Stomach smooth muscle (tissue), 2 donors: ENCODE results near the gene NKX3-2.

Experiments
- H3K27ac ChIP-seq: one replicate; pipeline ENCODE4 v1.7.0; 2013; ENCODE audit warnings: mild to moderate bottlenecking, low read length, inconsistent platforms
- H3K27me3 ChIP-seq, 2 donors: one replicate each; pipeline ENCODE4 v1.7.0; 2013; ENCODE audit warnings: low read length in 2 of 2; ENCODE audit not compliant: insufficient read depth in 2 of 2, control insufficient read depth in 1 of 2
- H3K36me3 ChIP-seq, 2 donors: one replicate each; pipeline ENCODE4 v1.7.0; 2013; ENCODE audit warnings: low read length in 2 of 2; ENCODE audit not compliant: control insufficient read depth in 2 of 2, insufficient read depth in 2 of 2
- H3K4me1 ChIP-seq: one replicate; pipeline ENCODE4 v1.7.0; 2013; ENCODE audit warnings: low read length; ENCODE audit not compliant: control insufficient read depth, insufficient read depth
- H3K4me3 ChIP-seq, 2 donors: one replicate each; pipeline ENCODE4 v1.7.0; 2013; ENCODE audit warnings: low read length in 2 of 2
- H3K9ac ChIP-seq, 2 donors: one replicate each; pipeline ENCODE4 v1.7.0; 2013; ENCODE audit warnings: low read length in 2 of 2, mild to moderate bottlenecking in 1 of 2
- H3K9me3 ChIP-seq, 2 donors: one replicate each; pipeline ENCODE4 v1.7.0; 2013; ENCODE audit warnings: low read length in 2 of 2; ENCODE audit not compliant: control insufficient read depth in 2 of 2
- donor health status: healthy.
- donor health status: Pancreatic carcinoma.

Gene NKX3-2

GRCh38 chr4:13523591-13524503 lies 20.5 kb downstream of the NKX3-2 start:
- H3K27me3 ChIP-seq = peaks cover 0 to 43% of the 10 kb centered on the region in 2 donors
- H3K4me3 ChIP-seq = no peak overlapping the region
- peaks cover 0 to 7% of the 10 kb centered on the region in 2 donors for H3K36me3 ChIP-seq
- H3K27ac ChIP-seq = no peak overlapping the region
- peaks cover 4 to 8% of the 10 kb centered on the region in 2 donors for H3K9me3 ChIP-seq
- H3K9ac ChIP-seq = no peak overlapping the region
- H3K4me1 ChIP-seq = peaks cover 7% of the 10 kb centered on the region

GRCh38 chr4:13523105-13523477 lies 21.2 kb downstream of the NKX3-2 start:
- H3K4me1 ChIP-seq = peaks cover 2% of the 10 kb centered on the region
- no peak overlapping the region for H3K9ac ChIP-seq
- peaks cover 0 to 7% of the 10 kb centered on the region in 2 donors for H3K36me3 ChIP-seq
- peaks cover 4 to 8% of the 10 kb centered on the region in 2 donors for H3K9me3 ChIP-seq
- H3K4me3 ChIP-seq = no peak overlapping the region
- no peak overlapping the region for H3K27ac ChIP-seq
- peaks cover 0 to 39% of the 10 kb centered on the region in 2 donors for H3K27me3 ChIP-seq

DNA sequence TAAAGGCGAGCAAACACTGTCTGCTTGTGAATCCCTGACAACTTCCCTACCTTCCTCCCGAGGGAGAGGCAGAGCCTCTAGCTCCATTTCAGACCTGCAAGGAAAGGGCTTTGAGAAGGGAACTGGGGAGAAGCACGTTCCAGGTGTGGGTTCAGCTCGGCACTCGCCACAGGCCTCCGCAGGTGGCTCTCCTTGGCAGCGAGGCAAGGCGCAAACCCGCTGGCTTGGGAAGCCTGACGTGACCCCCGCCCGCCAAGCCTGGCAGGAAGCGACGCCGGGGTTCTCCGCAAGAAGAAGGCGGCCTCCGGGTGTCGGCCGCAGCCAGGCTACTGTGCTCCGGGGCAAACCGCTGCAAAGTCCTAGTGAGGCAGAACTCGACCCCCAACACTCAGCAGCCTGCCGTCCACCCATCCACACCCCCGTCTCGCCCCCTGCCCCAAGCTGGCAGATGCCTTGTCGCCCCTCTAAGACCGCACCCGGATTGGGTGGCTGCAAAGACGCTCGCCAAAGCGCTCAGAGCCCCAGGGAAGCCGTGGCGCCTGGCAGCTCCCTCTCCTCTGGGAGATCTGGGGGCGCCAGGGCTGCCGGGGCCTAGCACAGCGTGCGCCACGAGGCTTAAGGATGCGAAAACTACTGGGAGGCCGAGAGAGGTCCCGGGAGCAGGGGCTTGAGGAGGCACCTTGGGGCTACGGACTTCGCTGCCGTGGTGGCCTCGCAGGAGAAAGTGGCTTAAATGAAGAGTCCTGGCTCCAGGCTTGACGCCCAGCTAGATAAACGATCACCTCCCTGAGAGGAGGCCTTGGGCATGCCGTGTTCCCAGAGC lies 21.8 kb downstream of the NKX3-2 start:
- Histone ChIP-seq H3K9me3 (peaks cover 4 to 8% of the 10 kb centered on the region in 2 donors), H3K27ac (no peak overlapping the region), H3K27me3 (peaks cover 0 to 38% of the 10 kb centered on the region in 2 donors), H3K9ac (no peak overlapping the region), H3K4me3 (no peak overlapping the region), H3K36me3 (peaks cover 0 to 7% of the 10 kb centered on the region in 2 donors), H3K4me1 (peaks cover under 1% of the 10 kb centered on the region)

- peaks cover 0 to 31% of the 10 kb centered on the region in 2 donors for H3K27me3 ChIP-seq
- H3K36me3 ChIP-seq = peaks cover 0 to 7% of the 10 kb centered on the region in 2 donors
Observed at GRCh38 chr4:13521047-13521446, 23.3 kb downstream of the NKX3-2 start.

GRCh38 chr4:13516315-13516860 lies 27.9 kb downstream of the NKX3-2 start:
- Histone ChIP-seq H3K9me3 (no peaks in the 10 kb centered on the region), H3K4me3 (no peak overlapping the region), H3K36me3 (no peaks in the 10 kb centered on the region), H3K27ac (no peak overlapping the region), H3K9ac (no peak overlapping the region), H3K4me1 (no peaks in the 10 kb centered on the region), H3K27me3 (peaks cover 0 to 3% of the 10 kb centered on the region in 2 donors)

More at GRCh38 chr4:13521047-13521446, 23.3 kb downstream of the NKX3-2 start:
- Histone ChIP-seq H3K27ac (no peak overlapping the region), H3K4me1 (no peaks in the 10 kb centered on the region), H3K9me3 (peaks cover 4 to 8% of the 10 kb centered on the region in 2 donors), H3K9ac (no peak overlapping the region), H3K4me3 (no peak overlapping the region)

DNA sequence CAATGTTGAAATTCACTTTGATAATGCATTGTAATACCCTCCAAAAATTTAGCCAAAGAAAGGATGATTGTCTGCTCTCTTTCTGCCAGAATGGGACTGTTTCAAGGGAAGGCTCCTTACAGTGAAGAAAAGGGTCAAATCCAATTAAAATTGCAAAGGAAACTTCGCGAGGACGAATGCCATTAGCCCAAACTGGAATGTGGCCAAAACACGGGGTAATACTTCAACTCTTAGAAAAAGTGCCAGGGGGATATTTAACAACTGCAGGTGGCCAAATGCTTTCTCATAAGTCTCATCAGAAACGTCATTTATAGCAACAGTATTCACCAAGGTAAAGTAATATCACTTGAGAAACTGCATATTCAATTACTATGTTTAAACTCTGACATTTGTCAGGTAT lies 29.0 kb downstream of the NKX3-2 start:
- H3K9me3 ChIP-seq = no peaks in the 10 kb centered on the region
- no peaks in the 10 kb centered on the region for H3K36me3 ChIP-seq
- H3K27me3 ChIP-seq = no peaks in the 10 kb centered on the region

DNA sequence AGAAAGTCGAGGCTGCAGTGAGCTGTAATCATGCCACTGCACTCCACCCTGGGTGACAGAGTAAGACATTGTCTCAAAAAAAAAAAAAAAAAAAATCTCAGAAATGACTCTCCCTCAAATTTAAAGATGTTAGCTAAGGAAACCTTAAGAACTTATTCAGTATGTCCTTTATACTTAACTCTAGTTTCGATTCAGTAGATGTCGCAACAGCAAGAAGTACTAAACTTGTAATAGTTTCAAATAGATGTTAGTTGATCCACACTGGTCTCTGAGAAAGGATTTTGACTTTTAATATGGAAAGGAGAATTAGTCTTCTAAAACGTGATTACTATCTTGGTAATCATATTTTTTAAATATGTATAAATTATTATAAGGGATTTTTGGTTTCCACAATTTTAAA lies 29.6 kb downstream of the NKX3-2 start:
- H3K27ac ChIP-seq = no peak overlapping the region
- no peaks in the 10 kb centered on the region for H3K27me3 ChIP-seq
- H3K9ac ChIP-seq = no peak overlapping the region
- no peaks in the 10 kb centered on the region for H3K4me1 ChIP-seq
- H3K9me3 ChIP-seq = no peaks in the 10 kb centered on the region
- no peak overlapping the region for H3K4me3 ChIP-seq
- no peaks in the 10 kb centered on the region for H3K36me3 ChIP-seq

More for the DNA sequence above, 29.0 kb downstream of the NKX3-2 start:
- H3K9ac ChIP-seq = no peak overlapping the region
- no peaks in the 10 kb centered on the region for H3K4me1 ChIP-seq
- H3K27ac ChIP-seq = no peak overlapping the region
- H3K4me3 ChIP-seq = no peak overlapping the region

DNA sequence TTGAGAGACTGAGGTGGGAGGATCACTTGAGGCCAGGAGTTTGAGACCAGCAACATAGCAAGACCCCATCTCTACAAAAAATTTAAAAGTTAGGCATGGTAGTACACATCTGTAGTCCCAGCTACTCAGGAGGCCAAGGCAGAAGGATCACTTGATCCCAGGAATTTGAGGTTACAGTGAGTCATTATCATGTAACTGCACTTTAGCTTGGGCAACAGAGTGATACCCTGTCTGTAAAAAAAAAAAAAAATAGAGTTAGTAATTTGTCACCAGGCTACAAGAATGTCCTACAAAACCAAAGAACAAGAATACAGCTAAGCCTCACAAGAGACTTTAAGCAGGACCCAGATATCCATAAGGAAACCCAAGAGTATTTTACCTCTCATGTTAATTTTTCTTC lies 33.2 kb downstream of the NKX3-2 start:
- Histone ChIP-seq H3K27me3 (no peaks in the 10 kb centered on the region), H3K9me3 (no peaks in the 10 kb centered on the region), H3K4me1 (no peaks in the 10 kb centered on the region)

DNA sequence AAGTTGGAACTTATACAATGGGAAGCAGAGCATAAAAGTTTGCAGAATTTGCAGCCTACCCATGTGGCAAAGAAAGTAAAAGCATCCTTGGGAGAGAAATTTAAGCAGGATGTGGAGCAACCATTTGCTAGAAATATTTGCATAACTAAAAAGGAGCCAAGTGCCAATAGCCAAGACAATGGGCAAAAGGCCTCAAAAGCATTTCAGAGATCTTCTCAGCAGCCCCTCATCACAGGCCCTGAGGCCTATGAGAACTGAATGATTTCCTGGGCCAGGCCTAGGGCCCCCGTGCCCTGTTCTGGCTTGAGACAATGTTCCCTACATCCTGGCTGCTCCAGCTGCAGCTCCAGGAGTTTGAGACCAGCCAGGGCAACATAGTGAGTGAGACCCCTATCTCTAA lies 34.9 kb downstream of the NKX3-2 start:
- Histone ChIP-seq H3K4me1 (no peaks in the 10 kb centered on the region), H3K27ac (no peak overlapping the region), H3K36me3 (no peaks in the 10 kb centered on the region), H3K4me3 (no peak overlapping the region), H3K9ac (no peak overlapping the region), H3K27me3 (no peaks in the 10 kb centered on the region), H3K9me3 (no peaks in the 10 kb centered on the region)

More for the DNA sequence above, 33.2 kb downstream of the NKX3-2 start:
- Histone ChIP-seq H3K4me3 (no peak overlapping the region), H3K9ac (no peak overlapping the region), H3K36me3 (no peaks in the 10 kb centered on the region), H3K27ac (no peak overlapping the region)

GRCh38 chr4:13504374-13504773 lies 39.9 kb downstream of the NKX3-2 start:
- Histone ChIP-seq H3K36me3 (no peaks in the 10 kb centered on the region), H3K27me3 (no peaks in the 10 kb centered on the region), H3K9me3 (no peaks in the 10 kb centered on the region), H3K4me3 (no peak overlapping the region), H3K27ac (no peak overlapping the region), H3K4me1 (no peaks in the 10 kb centered on the region), H3K9ac (no peak overlapping the region)
